GM19035 (cell line): ENCODE measurements around the gene PSMB9.
"Not testable (repeated sequence)": the region's sequence is repeated elsewhere in the genome, so short reads cannot be mapped to it uniquely, and the experiment has no call there.

ENCODE experiments used
- ATAC-seq: cut with Tn5 transposase; IDR thresholded peaks from one replicate; pipeline ENCODE4 v1.9.1; 2021; ENCODE audit not compliant: unreplicated experiment

PSMB9 gene

DNA sequence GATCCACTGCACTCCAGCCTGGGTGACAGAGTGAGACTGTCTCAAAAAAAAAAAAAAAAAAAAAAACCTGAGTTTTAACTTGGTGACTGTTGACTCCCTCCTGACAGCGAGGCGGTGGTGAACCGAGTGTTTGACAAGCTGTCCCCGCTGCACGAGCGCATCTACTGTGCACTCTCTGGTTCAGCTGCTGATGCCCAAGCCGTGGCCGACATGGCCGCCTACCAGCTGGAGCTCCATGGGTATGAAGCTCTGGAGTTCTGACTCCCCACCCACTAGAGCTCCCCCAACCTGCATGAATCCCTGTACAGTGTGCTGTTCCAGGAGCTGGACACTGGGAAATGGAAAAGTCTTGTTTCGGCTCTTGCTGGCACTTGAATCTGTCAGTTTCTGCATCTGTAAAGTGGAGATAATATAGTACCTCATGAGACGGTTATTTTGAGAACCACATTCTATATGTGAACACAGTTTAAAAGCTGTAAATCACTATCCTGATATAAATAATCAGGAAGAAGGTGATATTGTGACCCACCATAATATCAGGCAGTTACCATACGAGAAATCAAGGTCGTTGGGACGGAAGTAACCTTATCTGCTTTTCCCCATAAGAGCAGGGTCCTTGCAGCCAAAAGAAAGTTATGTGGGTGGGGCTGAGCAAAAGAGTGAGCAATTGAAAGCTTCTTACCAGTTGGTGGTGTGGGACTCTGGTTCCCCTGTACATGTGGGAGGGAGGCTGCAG lies 3.3 kb downstream of the PSMB9 start:
- no peak for ATAC-seq

DNA sequence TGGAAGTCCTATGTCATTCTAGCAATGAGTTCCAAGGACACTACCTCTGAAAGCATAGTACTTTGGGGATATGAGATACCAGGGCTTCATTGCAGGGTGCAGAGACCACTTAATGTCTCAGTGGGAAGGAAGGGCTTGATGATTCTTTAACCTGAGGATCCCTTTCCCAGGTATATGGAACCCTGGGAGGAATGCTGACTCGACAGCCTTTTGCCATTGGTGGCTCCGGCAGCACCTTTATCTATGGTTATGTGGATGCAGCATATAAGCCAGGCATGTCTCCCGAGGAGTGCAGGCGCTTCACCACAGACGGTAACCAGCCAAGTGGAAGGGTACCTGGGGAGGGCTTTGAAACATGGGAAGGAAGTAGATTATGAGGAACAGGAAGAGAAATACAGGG lies 4.2 kb downstream of the PSMB9 start:
- no peak for ATAC-seq

DNA sequence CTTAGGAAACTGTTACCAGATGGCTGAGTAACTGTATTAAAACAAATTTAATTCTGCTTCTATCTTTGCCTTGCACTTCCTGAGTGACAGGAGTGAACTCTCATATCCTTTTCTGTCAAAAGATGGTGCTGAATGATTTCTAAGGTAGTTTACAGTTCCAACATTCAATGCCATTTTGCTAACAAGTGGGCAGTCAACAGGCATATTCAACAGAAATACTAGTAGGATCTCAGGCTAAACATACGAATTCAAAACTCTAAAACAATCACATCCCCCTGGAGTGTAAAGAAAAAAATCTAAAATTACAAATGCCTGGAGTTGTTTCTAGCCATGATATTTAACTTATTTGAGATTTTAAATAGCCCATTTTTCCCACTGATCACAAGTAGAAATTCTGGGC lies 6.7 kb downstream of the PSMB9 start:
- ATAC-seq = no peak

GRCh38 chr6:32862725-32863124 lies 8.7 kb downstream of the PSMB9 start:
- ATAC-seq = no peak

DNA sequence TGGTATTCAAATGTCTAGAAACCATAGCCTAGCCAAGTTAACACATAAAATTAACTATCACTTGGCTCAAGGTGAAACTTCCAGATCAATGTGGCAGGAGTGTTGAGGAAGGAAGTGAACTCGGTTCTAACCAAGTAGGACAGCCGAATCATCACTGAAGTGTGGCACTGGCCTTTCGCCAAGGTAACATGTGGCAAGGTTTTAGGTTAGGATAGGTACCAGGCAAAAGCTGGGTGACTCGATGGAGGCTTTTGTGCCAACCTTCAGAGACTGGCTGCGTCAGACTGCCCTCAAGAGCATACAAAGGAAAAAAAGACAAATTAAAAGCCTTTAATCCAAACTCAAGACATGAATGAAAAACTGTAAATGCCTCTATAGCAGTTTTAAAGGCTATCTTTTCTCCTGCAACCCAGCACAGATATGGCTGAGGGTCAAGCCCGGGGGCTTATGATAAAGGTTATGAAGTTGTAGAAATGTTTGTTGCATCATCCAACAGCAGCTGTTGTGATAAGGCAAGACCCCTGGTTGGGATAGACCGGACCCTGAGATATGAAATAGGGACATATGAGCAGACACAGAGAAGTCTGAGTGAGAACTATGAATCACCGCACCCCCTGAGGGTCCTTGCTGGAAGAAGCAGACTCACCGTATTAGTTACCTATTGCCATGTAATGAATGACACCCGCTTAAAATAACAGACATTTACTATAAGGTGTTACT lies 11.9 kb downstream of the PSMB9 start:
- ATAC-seq = no peak

GRCh38 chr6:32867022-32867477 lies 13.1 kb downstream of the PSMB9 start:
- ATAC-seq = no peak

- ATAC-seq = no peak
These were observed 13.7 kb downstream of the PSMB9 start for GRCh38 chr6:32867554-32868256.

DNA sequence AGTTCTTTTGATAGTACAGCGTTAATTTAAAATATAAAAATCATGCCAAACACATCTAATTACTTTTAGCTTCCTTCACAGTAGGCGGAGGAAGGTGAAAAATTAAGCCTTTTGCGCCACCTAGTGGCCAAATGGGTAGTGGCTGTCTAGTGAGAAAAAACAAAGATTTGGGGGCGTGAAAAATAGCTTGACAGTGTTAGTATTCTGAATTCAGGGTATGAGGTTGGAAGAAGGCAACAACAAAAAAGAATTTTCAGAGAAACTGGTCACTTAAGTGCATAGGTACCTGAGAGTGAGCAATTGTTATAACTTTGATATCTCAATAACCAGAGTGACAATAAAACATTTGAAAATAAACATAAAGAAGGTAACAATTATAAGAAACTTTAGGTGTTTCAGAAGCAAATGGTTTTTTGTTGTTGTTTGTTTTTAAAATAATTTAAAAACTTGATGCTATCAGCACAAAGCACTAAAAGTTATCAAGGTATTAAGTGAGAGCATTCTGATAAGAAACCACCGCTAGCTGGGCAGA lies 14.3 kb downstream of the PSMB9 start:
- peak; percentile 68 for ATAC-seq

- ATAC-seq = not testable (repeated sequence)
These were observed 20.0 kb downstream of the PSMB9 start for GRCh38 chr6:32873947-32874346.

DNA sequence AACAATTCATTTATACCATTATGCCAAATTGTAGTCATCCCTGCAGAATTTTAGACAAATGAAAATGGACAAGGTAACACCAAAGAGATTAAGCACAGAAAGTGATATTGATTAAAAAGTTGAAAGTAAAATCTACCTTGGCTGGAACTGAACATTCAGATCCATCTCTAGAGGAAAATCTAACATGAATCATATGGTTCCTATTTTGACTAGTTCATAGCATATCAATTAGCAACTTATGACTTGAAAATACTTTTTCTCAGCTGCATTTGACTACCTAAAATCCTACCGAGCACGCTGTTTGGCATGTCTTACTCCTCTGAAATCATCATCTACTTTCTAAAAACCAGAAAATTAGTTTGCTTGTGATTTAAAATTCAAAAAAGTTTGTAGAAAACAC lies 22.6 kb downstream of the PSMB9 start:
- no peak for ATAC-seq

DNA sequence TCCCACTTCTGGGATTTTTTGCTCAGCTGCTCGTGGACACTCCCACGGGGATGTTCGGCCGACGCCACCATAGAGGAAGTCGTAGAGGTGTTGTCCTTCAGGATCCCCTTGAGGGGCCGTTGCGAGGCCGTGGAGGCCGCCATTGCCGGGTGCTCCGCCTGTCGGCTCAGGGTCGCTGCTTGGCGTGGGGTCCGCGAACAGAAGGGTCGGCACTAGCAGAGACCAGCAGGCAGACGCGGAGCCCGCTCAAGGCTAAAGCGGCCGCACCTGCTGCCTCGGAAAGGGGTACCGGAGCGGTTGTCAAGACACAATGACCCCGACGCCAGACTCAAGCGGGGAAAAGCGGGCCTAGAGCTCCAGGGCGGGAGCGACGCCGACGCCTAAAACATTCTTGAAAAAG lies 25.7 kb downstream of the PSMB9 start:
- no peak for ATAC-seq

- not testable (repeated sequence) for ATAC-seq
These were observed 27.0 kb downstream of the PSMB9 start for GRCh38 chr6:32880962-32881361.

- no peak for ATAC-seq
These were observed 28.9 kb downstream of the PSMB9 start for GRCh38 chr6:32882879-32883250.

- ATAC-seq = no peak
These were observed 29.8 kb downstream of the PSMB9 start for GRCh38 chr6:32883789-32884188.

GRCh38 chr6:32885698-32886286 lies 31.8 kb downstream of the PSMB9 start:
- no peak for ATAC-seq

GRCh38 chr6:32886681-32887383 lies 32.8 kb downstream of the PSMB9 start:
- no peak for ATAC-seq

DNA sequence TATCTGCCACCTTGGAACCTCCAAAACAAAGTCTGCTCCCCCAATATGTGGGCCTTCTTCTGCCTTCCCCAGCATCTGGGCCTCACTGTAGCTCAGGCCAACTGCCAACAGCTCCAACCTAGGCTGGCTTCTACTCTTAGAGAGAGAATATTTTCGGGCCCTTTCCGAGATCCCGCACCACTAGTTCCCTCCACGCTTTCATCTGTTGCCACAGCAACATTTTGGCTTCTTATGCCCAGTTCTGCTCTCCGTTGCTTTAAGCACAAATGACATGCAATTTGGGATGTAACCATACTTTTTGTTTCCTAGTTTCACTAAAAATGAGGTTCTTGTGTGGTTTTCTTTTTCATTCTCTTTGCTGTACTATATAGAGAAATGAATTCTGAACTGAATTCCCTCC lies 33.6 kb downstream of the PSMB9 start:
- no peak for ATAC-seq

DNA sequence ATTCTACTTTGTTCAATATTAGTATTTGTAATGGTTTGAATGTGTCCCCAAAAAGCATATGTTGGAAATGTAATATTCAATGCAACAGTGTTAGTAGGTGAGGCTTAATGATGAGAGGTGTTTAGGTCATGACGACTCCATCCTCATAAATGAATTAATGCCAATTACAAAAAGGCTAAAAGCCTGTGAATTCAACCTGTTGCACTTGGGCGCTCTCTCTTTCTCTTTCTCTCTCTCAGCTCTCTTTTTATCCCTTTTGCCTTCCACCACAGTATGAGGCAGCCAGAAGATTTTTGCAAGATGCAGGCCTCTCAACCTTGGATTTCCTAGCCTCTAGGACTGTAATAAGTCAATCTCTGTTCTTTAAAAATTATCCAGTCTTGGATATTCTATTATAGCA lies 34.6 kb downstream of the PSMB9 start:
- no peak for ATAC-seq

- ATAC-seq = no peak
These were observed 35.5 kb downstream of the PSMB9 start for GRCh38 chr6:32889533-32889932.

DNA sequence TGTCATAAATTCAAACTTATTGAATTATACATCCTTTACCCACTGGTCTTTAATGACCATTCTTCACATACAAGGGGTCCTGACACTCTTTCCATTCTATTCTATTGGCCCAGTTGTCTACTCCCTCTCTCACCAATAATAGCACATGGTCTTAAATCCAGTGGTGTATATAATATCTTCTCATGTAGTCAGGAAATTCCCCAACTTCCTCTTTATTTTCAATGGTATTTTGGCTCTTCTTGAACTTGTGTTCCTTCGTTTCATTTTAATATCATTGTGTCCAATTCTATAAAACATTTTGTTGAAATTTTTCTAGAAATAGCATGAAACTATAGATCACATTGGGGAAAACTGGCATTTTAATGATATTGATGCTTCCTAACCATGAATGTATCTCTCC lies 36.8 kb downstream of the PSMB9 start:
- no peak for ATAC-seq
